Measurements from ENCODE around the gene MIA3. TPM values are rescaled to one million over a fixed set of nuclear protein-coding genes. Genes with fewer than 3 reads are reported as not detected.

Gene MIA3
- total and polyA plus RNA-seq, 2 donors, result 37.3 to 64.2 TPM

DNA sequence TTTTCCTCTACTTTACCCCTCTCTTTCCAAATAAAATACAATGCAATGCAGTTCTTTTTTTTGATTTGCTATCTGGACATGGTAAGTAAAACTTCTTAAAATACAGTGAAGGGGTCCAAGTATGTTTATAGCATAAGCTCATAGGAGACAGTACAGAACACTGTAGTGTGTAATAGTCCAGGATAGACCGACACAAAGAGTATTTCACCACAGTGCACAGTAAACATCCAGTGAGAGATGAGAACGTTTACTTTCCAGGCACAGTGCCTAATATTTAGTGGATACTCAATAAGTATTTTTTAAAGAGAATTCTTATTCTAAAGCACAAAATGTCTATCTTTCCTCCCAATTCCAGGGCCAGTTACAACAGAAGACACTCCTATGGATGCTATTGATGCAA is 14.9 kb downstream of the MIA3 start:
- no peak overlapping the region for H3K4me3 ChIP-seq (ENCODE audit: low read depth, low read length)
- no peak overlapping the region for H3K27ac ChIP-seq (ENCODE audit: low read depth)
- DNase-seq (ENCODE audit: extremely low spot score), result no peak
- no peaks in the 10 kb centered on the region for H3K4me1 ChIP-seq (ENCODE audit: insufficient read depth)
- 61% methylated on average over 2 of the region's 2 CpGs for WGBS
- no peaks in the 10 kb centered on the region for H3K36me3 ChIP-seq (ENCODE audit: insufficient read depth)

DNA sequence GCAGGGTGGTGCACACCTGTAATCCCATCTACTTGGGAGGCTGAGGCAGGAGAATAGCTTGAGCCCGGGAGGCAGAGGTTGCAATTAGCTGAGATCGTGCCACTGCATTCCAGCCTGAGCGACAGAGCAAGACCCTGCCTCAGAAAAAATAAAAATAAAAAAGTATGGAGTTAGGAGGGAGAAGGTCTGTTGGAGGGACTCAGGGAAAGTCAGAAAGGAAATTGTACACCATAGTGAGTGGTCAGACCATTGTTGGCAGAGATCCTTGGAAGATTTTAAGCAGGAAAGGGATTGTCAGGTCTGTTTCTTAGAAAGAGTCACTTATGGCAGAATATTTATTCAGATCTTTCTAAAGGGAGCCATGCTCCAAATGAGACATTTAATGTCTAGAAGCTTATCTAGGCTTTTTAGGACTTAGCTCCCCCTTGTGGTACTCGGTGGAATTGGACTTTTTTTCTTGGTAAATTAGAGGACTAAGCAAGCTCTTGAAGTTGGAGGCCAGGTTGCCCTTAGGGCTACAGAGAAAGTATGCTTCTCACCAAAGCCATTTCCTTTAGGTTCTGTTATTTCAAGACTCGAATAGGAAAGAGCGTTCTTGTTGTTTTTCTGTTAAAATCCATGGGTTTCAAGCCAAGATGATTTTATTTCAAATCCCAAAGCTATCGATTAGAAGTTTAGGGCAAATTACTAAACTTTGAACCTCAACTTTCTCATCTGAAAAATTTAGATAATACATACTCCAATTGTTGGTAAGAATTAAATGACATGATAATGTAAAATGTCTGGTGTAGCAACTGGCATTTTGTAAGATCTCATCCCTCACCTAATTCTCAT is 16.5 kb downstream of the MIA3 start:
- H3K36me3 ChIP-seq (ENCODE audit: insufficient read depth), result no peaks in the 10 kb centered on the region
- no peaks in the 10 kb centered on the region for H3K4me1 ChIP-seq (ENCODE audit: insufficient read depth)
- no peak overlapping the region for H3K27ac ChIP-seq (ENCODE audit: low read depth)
- 44% methylated on average over 7 of the region's 7 CpGs for WGBS
- DNase-seq (ENCODE audit: extremely low spot score), result peak; percentile 90
- no peak overlapping the region for H3K4me3 ChIP-seq (ENCODE audit: low read depth, low read length)

DNA sequence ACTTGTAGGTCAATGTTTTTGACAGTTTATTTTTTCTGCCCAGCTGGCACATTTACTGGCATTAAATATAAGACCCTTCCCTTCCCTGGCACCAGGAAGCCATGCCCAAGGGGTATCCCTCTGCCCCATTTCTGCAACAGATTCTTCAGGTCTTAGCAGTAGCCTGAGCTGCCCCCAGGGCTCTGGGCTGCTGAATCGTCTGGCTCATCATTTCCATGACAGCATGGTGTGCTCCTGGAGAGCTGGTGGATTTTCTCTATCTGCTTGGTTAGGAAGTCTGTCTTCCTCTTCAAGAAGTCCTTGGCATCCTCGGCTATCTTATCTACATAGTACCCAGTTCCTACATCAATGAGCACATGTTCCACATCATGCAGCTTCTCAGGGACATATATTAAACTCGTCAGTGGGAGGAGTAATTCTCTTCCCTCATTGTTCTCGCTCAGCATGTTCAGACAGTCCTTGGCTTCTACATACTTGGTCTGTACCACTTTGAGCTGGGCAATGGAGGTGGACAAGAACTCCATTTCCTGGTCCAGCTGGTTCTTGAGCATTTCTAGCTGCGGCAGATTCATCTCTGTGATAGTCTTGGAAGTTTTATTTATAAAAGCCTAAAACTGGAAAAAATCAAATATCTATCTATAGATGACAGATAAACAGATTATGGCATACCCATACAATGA is 23.5 kb downstream of the MIA3 start:
- Histone ChIP-seq H3K36me3 (ENCODE audit: insufficient read depth) (no peaks in the 10 kb centered on the region), H3K4me3 (ENCODE audit: low read depth, low read length) (no peak overlapping the region), H3K27ac (ENCODE audit: low read depth) (no peak overlapping the region), H3K4me1 (ENCODE audit: insufficient read depth) (no peaks in the 10 kb centered on the region)
- no peak for DNase-seq (ENCODE audit: extremely low spot score)
- WGBS, result 63% methylated on average over 5 of the region's 5 CpGs

DNA sequence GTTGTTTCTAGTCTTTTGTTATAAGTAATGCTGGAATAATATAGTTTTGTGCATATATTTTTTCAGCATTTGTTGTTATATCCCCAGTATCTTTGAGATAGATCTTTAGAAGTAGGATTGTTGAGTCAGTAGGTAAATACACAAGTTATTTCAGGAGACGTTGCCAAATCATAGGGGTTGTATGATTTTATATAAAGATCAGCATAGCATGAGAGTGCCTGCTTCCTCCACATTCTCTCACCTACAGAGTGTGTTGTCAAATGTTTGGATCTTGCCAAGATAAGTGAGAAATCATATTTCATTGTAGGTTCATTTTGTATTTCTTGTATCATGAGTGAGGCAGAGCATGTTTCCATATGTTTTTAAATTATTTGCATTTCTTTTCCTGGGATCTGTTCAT is 24.6 kb downstream of the MIA3 start:
- Histone ChIP-seq H3K27ac (ENCODE audit: low read depth) (no peak overlapping the region), H3K4me1 (ENCODE audit: insufficient read depth) (no peaks in the 10 kb centered on the region), H3K36me3 (ENCODE audit: insufficient read depth) (no peaks in the 10 kb centered on the region), H3K4me3 (ENCODE audit: low read depth, low read length) (no peak overlapping the region)
- 72% methylated on average over 1 of the region's 1 CpG for WGBS
- DNase-seq (ENCODE audit: extremely low spot score), result no peak

DNA sequence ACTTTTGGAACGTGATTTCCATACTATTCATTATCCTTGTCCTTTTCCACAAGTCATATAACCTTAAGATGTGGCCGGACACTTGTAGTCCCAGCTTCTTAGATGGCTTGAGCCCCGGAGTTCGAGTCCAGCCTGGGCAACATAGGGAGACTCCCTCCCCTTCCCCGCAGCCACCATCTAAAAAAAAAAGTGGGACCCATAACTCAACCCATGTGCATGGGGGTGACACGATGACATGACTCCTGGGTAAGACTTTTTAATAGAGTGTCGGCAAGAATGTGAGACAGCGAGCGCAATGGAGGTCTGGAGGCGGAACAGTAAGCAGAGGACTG is 25.7 kb downstream of the MIA3 start:
- WGBS, result 8% methylated on average over 10 of the region's 10 CpGs
- Histone ChIP-seq H3K4me1 (ENCODE audit: insufficient read depth) (no peaks in the 10 kb centered on the region), H3K27ac (ENCODE audit: low read depth) (peak overlapping the region; percentile 91), H3K4me3 (ENCODE audit: low read depth, low read length) (peak overlapping the region; percentile 56), H3K36me3 (ENCODE audit: insufficient read depth) (peaks cover 2% of the 10 kb centered on the region)
- DNase-seq (ENCODE audit: extremely low spot score), result no peak

DNA sequence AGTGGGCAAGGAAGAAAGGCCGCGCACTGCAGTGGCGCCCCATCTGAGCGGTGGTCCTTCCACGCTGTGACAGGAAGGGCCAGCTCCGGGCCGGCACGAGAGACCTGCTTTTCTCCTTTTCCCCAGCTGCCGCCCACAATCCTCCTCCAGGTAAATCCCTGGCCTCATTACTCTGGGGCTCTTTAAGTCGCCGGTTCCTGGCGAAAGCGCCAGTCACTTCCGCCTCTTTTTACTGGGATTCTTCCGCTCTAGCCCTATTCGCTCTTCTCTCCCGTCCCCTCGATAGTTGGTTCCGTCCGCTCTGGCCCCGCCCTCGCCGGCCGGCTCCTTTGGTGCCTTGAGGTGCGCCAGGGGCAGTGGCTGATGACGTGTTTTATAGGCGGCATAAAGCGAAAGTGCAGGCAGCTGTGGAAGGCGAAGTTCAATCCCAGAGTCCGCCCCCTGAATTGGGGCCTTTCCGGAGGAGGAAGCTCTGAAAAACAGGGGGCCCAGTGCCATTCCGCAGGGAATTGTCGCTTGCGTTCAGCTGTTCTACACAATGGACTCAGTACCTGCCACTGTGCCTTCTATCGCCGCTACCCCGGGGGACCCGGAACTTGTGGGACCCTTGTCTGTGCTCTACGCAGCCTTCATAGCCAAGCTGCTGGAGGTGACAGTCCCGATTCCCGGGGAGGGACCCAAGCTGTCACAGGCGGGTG is 26.2 kb downstream of the MIA3 start:
- Histone ChIP-seq H3K27ac (ENCODE audit: low read depth) (peak overlapping the region; percentile 91), H3K4me1 (ENCODE audit: insufficient read depth) (no peaks in the 10 kb centered on the region), H3K4me3 (ENCODE audit: low read depth, low read length) (peak overlapping the region; percentile 56), H3K36me3 (ENCODE audit: insufficient read depth) (peaks cover 2% of the 10 kb centered on the region)
- WGBS, result under 1% methylated on average over 42 of the region's 42 CpGs
- DNase-seq (ENCODE audit: extremely low spot score), result peak; percentile 97

DNA sequence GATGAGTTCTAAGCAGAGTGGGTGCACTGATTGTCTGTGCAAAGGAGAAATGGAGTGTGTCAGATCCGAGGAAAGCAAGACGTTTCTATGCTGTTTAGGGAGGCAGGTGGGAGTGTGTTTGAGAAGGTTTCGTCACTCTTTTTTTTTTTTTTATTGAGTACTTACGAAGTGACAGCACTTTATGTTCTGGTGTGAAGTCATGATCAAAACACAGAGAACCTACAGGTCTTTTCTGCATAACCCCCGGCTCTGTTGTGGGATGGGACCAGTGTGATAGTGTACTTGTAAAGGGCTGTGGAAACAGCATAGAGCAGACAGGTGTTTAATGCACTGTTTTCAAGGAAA is 26.7 kb downstream of the MIA3 start:
- 3% methylated on average over 5 of the region's 5 CpGs for WGBS
- Histone ChIP-seq H3K36me3 (ENCODE audit: insufficient read depth) (peaks cover 2% of the 10 kb centered on the region), H3K4me1 (ENCODE audit: insufficient read depth) (no peaks in the 10 kb centered on the region), H3K27ac (ENCODE audit: low read depth) (peak overlapping the region; percentile 54), H3K4me3 (ENCODE audit: low read depth, low read length) (peak overlapping the region; percentile 56)
- DNase-seq (ENCODE audit: extremely low spot score), result no peak

DNA sequence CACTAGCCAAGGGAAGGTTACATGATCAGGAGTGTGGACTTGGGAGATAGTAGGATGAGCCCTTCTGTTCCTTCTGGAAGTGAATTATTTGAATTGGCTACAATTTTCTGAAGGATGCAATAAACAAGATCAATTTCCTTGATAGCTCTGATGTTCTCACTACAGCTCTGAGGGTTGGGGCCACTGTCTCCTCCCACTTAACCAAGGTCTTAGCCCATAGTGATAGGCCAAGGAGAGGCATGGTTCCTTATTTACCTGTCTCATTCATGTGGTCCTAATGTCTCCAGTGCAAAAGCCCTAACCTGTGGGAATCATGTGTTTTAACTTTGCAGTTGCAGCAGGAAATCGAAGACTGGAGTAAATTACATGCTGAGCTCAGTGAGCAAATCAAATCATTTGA is 34.8 kb downstream of the MIA3 start:
- Histone ChIP-seq H3K27ac (ENCODE audit: low read depth) (no peak overlapping the region), H3K4me1 (ENCODE audit: insufficient read depth) (no peaks in the 10 kb centered on the region), H3K4me3 (ENCODE audit: low read depth, low read length) (no peak overlapping the region), H3K36me3 (ENCODE audit: insufficient read depth) (peaks cover 9% of the 10 kb centered on the region)
- WGBS, result 94% methylated on average over 1 of the region's 1 CpG
- no peak for DNase-seq (ENCODE audit: extremely low spot score)

DNA sequence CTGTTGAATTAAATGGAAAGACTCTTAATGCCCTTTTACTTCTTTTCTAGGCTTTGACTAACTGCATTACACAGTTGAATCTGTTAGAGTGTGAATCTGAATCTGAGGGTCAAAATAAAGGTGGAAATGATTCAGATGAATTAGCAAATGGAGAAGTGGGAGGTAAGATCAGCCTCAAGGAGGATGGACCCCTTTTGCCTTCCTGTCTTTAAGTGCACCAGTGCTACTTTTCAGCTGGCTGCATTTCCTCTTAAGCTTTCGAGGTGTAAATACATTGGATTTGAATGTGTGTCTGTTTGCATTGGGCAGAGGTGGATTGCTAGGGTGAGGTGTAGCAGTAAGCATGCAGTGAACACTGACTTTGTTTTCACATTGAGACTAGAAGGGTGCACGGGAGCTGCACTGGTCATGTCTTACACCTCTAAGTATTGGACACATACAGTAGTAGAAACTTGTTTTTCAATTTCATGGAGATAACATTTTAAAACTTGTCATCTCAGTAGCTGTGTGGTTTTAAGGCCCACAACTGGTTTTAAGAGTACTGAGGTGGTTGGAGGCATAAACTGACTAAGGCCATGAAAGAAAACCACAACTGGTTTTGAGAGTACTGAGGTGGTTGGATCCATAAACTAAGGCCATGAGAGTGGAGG is 35.4 kb downstream of the MIA3 start:
- 91% methylated on average over 2 of the region's 2 CpGs for WGBS

DNA sequence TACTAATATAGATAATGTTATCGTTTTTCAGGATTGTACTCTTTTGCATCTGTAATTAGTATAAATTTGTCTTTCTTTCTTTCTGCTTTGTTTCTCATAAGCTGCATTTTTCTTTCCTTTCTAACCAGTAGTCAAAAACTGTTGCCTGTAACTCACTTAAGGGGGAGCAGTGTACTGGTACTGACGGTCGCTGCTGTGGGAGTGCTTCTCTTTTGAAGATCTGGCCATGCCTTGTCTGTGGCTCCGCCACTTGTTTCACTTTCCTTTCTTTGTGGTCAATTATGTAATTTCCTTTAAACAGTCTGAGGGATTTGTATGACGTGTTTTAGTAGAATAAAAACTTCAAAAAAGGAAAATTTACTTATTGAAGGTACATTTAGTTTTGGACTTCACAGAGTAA is 37.0 kb downstream of the MIA3 start:
- no peak for DNase-seq (ENCODE audit: extremely low spot score)
- H3K4me1 ChIP-seq (ENCODE audit: insufficient read depth), result no peaks in the 10 kb centered on the region
- H3K4me3 ChIP-seq (ENCODE audit: low read depth, low read length), result no peak overlapping the region
- peaks cover 9% of the 10 kb centered on the region for H3K36me3 ChIP-seq (ENCODE audit: insufficient read depth)
- no peak overlapping the region for H3K27ac ChIP-seq (ENCODE audit: low read depth)
- WGBS, result 66% methylated on average over 5 of the region's 5 CpGs

More for the DNA sequence above, 35.4 kb downstream of the MIA3 start:
- no peak for DNase-seq (ENCODE audit: extremely low spot score)
- H3K4me3 ChIP-seq (ENCODE audit: low read depth, low read length), result no peak overlapping the region
- no peaks in the 10 kb centered on the region for H3K4me1 ChIP-seq (ENCODE audit: insufficient read depth)
- peaks cover 9% of the 10 kb centered on the region for H3K36me3 ChIP-seq (ENCODE audit: insufficient read depth)
- H3K27ac ChIP-seq (ENCODE audit: low read depth), result no peak overlapping the region

DNA sequence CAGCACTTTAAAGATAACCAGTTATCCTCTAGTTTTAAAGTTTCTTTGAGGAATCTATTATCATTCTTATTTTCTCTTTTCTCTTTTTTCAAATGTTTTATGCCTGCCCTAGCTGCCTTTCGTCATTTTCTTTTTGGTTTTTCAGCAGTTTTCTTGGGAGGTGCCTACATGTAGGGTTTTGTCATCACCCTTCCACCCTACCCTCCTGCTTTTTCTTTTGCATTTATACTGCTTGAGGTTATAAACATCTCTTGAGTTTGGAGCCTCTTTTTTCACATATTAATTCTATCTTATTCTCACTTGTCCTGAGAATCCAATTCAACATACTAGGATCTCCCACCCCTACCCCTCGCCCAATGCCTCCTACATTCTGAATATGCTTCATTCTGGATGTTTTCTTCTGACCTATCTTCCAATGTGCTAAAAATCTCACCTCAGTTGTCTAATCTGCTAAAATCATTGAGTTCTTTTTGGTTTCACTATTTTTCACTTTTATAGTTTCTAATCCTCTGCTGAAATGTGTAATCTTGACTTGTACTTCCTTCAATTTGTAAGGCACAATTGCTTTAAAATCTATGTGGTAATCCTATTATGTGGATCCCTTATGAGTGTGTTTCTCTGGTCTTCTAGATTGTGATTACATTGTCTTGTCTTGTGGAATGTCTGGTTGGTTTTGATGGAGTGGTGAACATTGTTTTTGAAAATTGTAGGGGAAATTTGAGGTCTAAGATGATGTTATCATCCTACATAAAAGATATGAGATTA is 38.7 kb downstream of the MIA3 start:
- Histone ChIP-seq H3K4me1 (ENCODE audit: insufficient read depth) (no peaks in the 10 kb centered on the region), H3K27ac (ENCODE audit: low read depth) (no peak overlapping the region), H3K4me3 (ENCODE audit: low read depth, low read length) (no peak overlapping the region), H3K36me3 (ENCODE audit: insufficient read depth) (peaks cover 13% of the 10 kb centered on the region)
- DNase-seq (ENCODE audit: extremely low spot score), result no peak
- 95% methylated on average over 2 of the region's 2 CpGs for whole genome bisulfite sequencing

DNA sequence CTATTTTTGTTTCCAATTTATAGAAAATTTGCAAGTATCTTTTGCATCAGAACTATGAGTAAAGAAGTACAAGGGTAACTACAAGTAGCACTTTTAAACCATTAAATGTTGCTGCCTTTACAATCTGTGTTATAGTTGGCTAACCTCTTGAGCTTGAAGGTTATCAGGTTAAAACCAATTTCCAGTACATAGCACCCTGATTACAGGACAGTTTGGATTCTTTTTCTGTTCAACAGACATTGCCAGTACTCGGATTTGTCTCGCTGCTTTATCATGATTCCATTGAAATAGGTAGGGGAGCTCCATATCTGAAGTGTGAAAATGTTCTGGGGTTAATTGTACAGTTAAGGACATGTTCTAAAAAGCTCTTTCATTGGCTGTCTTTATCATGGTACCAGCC is 40.0 kb downstream of the MIA3 start:
- Histone ChIP-seq H3K4me3 (ENCODE audit: low read depth, low read length) (no peak overlapping the region), H3K4me1 (ENCODE audit: insufficient read depth) (no peaks in the 10 kb centered on the region), H3K27ac (ENCODE audit: low read depth) (no peak overlapping the region), H3K36me3 (ENCODE audit: insufficient read depth) (peaks cover 9% of the 10 kb centered on the region)
- no peak for DNase-seq (ENCODE audit: extremely low spot score)
- WGBS, result 83% methylated on average over 2 of the region's 2 CpGs

DNA sequence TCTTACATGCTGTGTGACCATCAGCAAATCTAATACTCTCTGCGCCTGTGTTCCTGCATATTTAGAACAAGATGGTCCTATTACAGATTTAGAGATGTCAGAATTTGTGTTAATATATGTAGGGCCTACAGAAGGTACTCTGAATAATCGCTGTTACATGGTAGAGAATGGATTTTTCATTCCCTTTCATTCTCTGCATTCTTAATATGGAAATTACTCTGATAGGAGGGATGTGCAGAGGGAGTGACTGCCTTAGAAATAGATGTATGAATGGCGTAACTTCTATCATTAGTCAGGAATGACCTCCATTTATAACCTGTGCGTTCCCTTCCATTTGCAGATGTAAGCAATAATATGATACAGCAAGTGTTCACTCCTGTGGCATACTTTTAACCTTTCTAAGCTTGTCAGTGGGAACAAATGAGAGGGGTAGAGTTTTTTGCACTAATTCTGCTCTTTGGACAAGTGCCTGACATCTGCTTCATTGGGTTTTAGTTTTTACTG is 45.6 kb downstream of the MIA3 start:
- Histone ChIP-seq H3K27ac (ENCODE audit: low read depth) (no peak overlapping the region), H3K4me3 (ENCODE audit: low read depth, low read length) (no peak overlapping the region), H3K4me1 (ENCODE audit: insufficient read depth) (no peaks in the 10 kb centered on the region), H3K36me3 (ENCODE audit: insufficient read depth) (peaks cover 12% of the 10 kb centered on the region)
- DNase-seq (ENCODE audit: extremely low spot score), result no peak
- 98% methylated on average over 4 of the region's 4 CpGs for WGBS
